GM18868 (cell line): ENCODE data around the gene ICOS.

ENCODE experiments used
- ATAC-seq: cut with Tn5 transposase; IDR thresholded peaks from one replicate; pipeline ENCODE4 v1.9.1; 2021; ENCODE audit warnings: mild to moderate bottlenecking, moderate library complexity; ENCODE audit not compliant: unreplicated experiment

ICOS gene

DNA sequence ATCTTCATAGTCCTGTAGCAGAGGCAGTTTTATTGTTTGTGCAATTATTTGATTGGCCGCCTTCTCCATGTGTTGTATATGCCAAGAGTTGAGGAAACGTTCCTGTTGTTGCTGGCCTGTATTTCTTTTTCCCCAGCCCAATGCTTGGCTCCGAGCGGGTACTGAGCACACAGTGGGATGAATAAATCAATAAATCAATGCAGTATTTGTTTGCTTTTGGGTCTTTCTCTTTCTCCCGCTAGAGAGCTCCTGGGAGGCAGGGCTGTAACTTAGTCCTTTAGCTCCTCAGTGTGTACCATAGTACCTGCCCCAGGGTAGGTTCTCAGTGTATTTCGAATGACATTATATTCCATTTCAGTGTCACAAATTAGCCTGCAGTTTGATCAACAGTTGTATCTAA is 71.8 kb downstream of the ICOS start:
- ATAC-seq: no peak

DNA sequence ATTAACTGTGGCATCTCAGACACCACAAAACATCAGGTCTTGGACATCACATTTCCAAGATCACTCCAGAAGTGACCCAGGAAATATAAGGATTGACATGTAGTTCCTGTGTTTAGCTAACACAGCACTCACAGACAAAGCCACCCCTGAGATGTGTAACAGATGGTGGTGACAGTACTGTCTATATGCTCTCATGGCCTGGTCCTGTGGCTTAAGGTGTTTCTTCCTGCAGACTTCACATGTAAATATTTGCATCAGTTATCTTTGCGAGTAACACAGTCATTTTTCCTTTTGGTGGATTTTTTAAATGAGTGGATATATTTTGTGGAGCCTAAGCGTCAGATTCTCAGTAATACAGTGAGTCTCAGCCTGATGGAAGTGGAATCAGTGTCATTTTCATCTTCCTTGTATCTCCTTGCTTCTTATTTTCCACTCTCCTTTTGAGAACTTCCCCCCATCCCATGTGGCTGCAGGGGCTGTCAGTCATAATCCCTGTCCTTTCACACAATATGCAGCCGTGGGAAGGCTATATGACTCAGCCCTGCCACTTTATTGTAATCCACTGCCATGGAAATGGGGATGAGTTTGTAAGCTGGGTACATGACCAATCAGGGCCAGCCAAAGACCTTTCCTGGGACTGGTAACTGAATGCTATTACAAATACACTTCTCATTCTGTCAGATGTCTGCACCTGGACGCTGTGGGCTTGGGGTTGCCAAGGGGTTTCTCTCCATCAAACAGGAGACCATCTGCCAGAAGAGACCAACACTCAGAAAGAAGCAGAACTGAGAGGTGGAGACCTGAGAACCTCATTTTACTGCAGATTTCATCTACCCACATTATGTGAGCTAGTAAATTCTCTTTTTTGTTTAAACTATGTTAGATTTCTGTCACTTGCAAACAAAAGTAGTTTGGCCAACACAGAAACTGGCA is 74.3 kb downstream of the ICOS start:
- ATAC-seq: peak; percentile 46
